Mucosa of descending colon (tissue), 3 donors: ENCODE results near the gene RNF40. TPM values are rescaled to one million over a fixed set of nuclear protein-coding genes. Genes with fewer than 3 reads are reported as not detected.

Experiments
- ATAC-seq: fragments of 200-7000 bp; cut with Tn5 transposase; one replicate; pipeline ENCODE4 v1.9.1; 2020; ENCODE audit warnings: mild to moderate bottlenecking, moderate library complexity
- DNase-seq, 3 donors: peaks; one replicate each; pipeline ENCODE4 v3.0.0-alpha.2; 2020
- H3K36me3 ChIP-seq: fragments of 200-600 bp; one replicate; pipeline ENCODE4 v1.8.0; 2021; ENCODE audit warnings: low read depth, mild to moderate bottlenecking
- H3K4me1 ChIP-seq: fragments of 200-600 bp; one replicate; pipeline ENCODE4 v1.8.0; 2021; ENCODE audit warnings: low read depth, mild to moderate bottlenecking
- H3K4me3 ChIP-seq: fragments of 200-600 bp; one replicate; pipeline ENCODE4 v1.8.0; 2021; ENCODE audit warnings: mild to moderate bottlenecking
- H3K9me3 ChIP-seq: fragments of 200-600 bp; one replicate; pipeline ENCODE4 v1.8.0; 2021; ENCODE audit warnings: mild to moderate bottlenecking
- CTCF ChIP-seq: fragments of 200-600 bp; IDR thresholded peaks from one replicate; pipeline ENCODE4 v1.8.0; 2022; ENCODE audit warnings: antibody characterized with exemption, mild to moderate bottlenecking
- intact Hi-C, 2 donors: fragments of 100-400 bp; cut with DNase I in 1 of 2; cut with micrococcal nuclease in 1 of 2; formaldehyde crosslinking; loops; one replicate each; pipeline versions ENCODE4 v1.11.0 to v1.11.1; 2022; cut with DNase I, micrococcal nuclease
- total RNA-seq, 3 donors: library from RNA; stranded (reverse); fragmentation: NEBNext Ultra II Directional in 2 of 3; extraction: Animal tissue kit (Norgen Biotek cat#: 25700) in 2 of 3; gene quantifications; one replicate each; pipeline versions ENCODE4 v1.2.1 to v1.2.4, GENCODE V29; 2021 to 2023
- donor health status: DM: no; HTN: no; CAD: no; lungs with moderate emphysema.
- donor health status: DM: no; HTN: no; CAD: no.
- donor health status: DM: no; HTN: yes; CAD: no.

The RNF40 gene
- total RNA-seq, 3 donors from 2014 or later, result 87.6 to 110 (median 96.3) TPM

DNA sequence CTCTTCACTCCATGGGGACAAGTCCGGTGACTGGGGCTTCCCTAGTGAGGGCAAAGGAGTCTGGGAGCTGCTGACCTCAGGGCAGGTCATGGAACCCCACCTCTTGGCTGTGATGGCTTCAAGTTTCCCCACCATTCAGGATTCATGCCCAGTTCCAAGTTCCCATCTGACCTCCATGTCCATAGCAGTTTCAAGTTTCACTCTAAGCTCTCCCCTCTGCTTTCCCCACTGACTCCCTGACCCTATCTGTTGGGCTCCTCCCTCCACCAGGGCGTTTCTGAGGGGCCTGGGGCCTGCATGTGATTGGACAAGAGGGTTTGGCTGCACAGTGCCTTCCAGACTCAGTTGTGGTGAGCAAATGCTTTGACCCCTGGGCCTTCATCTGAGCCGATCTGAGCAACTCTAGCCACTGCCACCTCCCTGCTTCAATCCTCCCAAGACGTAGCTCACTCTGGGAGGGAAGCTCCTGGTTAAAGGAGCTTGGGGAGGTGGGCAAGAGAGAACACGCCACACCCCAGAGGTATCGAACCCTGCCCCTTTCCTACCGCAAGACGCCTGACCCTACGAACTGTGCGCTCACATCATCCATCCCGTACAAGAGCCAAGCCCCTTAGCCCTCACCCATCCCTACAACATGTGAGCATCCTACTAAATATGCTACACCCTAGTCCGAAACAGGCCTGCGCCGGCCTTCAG lies 16.6 kb downstream of the RNF40 start:
- H3K4me3 ChIP-seq, result no peak overlapping the region
- ATAC-seq (no peak), DNase-seq (no peak)
- no peaks in the 10 kb centered on the region for H3K9me3 ChIP-seq
- H3K4me1 ChIP-seq, result peaks cover 29% of the 10 kb centered on the region
- no peak for TF ChIP-seq CTCF
- H3K36me3 ChIP-seq, result no peaks in the 10 kb centered on the region
- intact Hi-C loops, result no loop called here

- no peak overlapping the region for H3K4me3 ChIP-seq
- no peak for ATAC-seq
- H3K36me3 ChIP-seq, result no peaks in the 10 kb centered on the region
- DNase-seq, result no peak
- H3K9me3 ChIP-seq, result no peaks in the 10 kb centered on the region
- intact Hi-C loops, result no loop called here
- peaks cover 27% of the 10 kb centered on the region for H3K4me1 ChIP-seq
- TF ChIP-seq CTCF, result no peak
Measured at GRCh38 chr16:30779596-30779995, 17.5 kb downstream of the RNF40 start.

DNA sequence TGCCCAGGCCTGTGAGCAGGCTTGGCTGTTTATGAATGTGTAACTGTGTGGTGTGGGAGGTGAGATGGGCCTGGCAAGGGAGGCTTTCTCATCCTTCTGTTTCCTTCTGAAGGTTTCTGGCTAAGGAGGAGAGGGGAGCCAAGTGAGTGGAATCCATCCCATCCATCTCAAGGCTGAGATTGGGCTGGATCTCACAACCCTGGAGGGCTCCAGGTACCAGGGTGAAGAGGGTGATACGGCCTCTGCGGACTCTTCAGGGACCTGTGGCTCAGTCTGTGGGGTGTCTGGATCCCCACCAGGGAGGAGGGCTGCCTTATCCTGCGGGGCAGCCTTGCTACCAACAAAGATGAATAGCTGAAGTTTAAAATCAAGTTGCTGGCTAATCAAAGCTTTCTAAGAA lies 17.9 kb downstream of the RNF40 start:
- H3K4me1 ChIP-seq, result peaks cover 23% of the 10 kb centered on the region
- DNase-seq (no peak), ATAC-seq (no peak)
- H3K9me3 ChIP-seq, result no peaks in the 10 kb centered on the region
- intact Hi-C loops, result no loop called here
- TF ChIP-seq CTCF, result no peak
- H3K4me3 ChIP-seq, result no peak overlapping the region
- H3K36me3 ChIP-seq, result no peaks in the 10 kb centered on the region

GRCh38 chr16:30780549-30780948 lies 18.4 kb downstream of the RNF40 start:
- Histone ChIP-seq H3K4me3 (no peak overlapping the region), H3K9me3 (no peaks in the 10 kb centered on the region), H3K36me3 (no peaks in the 10 kb centered on the region), H3K4me1 (peaks cover 19% of the 10 kb centered on the region)
- DNase-seq, result no peak
- intact Hi-C loops, result no loop called here
- no peak for TF ChIP-seq CTCF
- no peak for ATAC-seq

GRCh38 chr16:30782486-30783279 lies 20.6 kb downstream of the RNF40 start:
- Histone ChIP-seq H3K9me3 (no peaks in the 10 kb centered on the region), H3K4me3 (no peak overlapping the region), H3K36me3 (no peaks in the 10 kb centered on the region), H3K4me1 (peaks cover 9% of the 10 kb centered on the region)
- intact Hi-C loops, result no loop called here
- DNase-seq, result no peak
- ATAC-seq, result no peak
- no peak for TF ChIP-seq CTCF
